ENCODE measurements around the gene SUPT3H.

GRCh38 chr6:45057711-45058110 lies 320.0 kb downstream of the SUPT3H start:
- TF ChIP-seq POLR2A (IDR thresholded peaks at IDR 0.05) = no peak
- TF ChIP-seq CTCF (IDR thresholded peaks at IDR 0.05) = no peak

Data from breast epithelium (tissue), 3 donors.